AG09319 (cell line): Measurements from ENCODE around the gene CYP27B1.

ENCODE experiments used
- DNase-seq: peaks from one replicate; pipeline ENCODE4 v3.0.0-alpha.2; 2010; ENCODE audit warnings: low read depth; ENCODE audit errors: extremely low read depth
- CTCF ChIP-seq: IDR thresholded peaks from 2 replicates; pipeline ENCODE4 v1.5.1; 2011; ENCODE audit warnings: low read depth, mild to moderate bottlenecking, inconsistent platforms, low read length, moderate library complexity

CYP27B1 gene

GRCh38 chr12:57736741-57737466 lies 30.0 kb downstream of the CYP27B1 start:
- no peak for DNase-seq
- TF ChIP-seq CTCF, result no peak

- peak; percentile 33 for TF ChIP-seq CTCF
- DNase-seq, result no peak
These were observed 30.7 kb downstream of the CYP27B1 start for GRCh38 chr12:57735952-57736740.

GRCh38 chr12:57735198-57735855 lies 31.6 kb downstream of the CYP27B1 start:
- TF ChIP-seq CTCF, result no peak
- DNase-seq, result no peak

- no peak for TF ChIP-seq CTCF
- DNase-seq, result no peak
These were observed 32.3 kb downstream of the CYP27B1 start for GRCh38 chr12:57734591-57734990.

- DNase-seq, result no peak
- no peak for TF ChIP-seq CTCF
These were observed 33.0 kb downstream of the CYP27B1 start for GRCh38 chr12:57733928-57734327.

GRCh38 chr12:57732726-57733593 lies 33.9 kb downstream of the CYP27B1 start:
- no peak for DNase-seq
- TF ChIP-seq CTCF, result no peak
